SW480 (cell line): ENCODE results near the gene ADORA1.

ENCODE experiments used
- DNase-seq: peaks from one replicate; pipeline ENCODE4 v3.0.0-alpha.2; 2016; ENCODE audit warnings: low spot score

ADORA1 gene

GRCh38 chr1:203093754-203094410 is 33.6 kb upstream of the ADORA1 start:
- DNase-seq = no peak

GRCh38 chr1:203095061-203095690 is 32.4 kb upstream of the ADORA1 start:
- no peak for DNase-seq

- no peak for DNase-seq
Observed at GRCh38 chr1:203096566-203096965, 31.0 kb upstream of the ADORA1 start.

- no peak for DNase-seq
Observed at GRCh38 chr1:203097001-203097400, 30.5 kb upstream of the ADORA1 start.

- no peak for DNase-seq
Observed at GRCh38 chr1:203098445-203098844, 29.1 kb upstream of the ADORA1 start.

- no peak for DNase-seq
Observed at GRCh38 chr1:203098914-203099520, 28.5 kb upstream of the ADORA1 start.

GRCh38 chr1:203099805-203100515 is 27.6 kb upstream of the ADORA1 start:
- DNase-seq = no peak

GRCh38 chr1:203100516-203100869 is 27.0 kb upstream of the ADORA1 start:
- DNase-seq = peak; percentile 25

GRCh38 chr1:203101813-203102634 is 25.5 kb upstream of the ADORA1 start:
- DNase-seq = no peak

GRCh38 chr1:203103216-203103615 is 24.3 kb upstream of the ADORA1 start:
- DNase-seq = no peak

GRCh38 chr1:203103829-203104495 is 23.6 kb upstream of the ADORA1 start:
- no peak for DNase-seq

GRCh38 chr1:203104789-203105390 is 22.6 kb upstream of the ADORA1 start:
- DNase-seq = no peak

- no peak for DNase-seq
Observed at GRCh38 chr1:203112475-203112874, 15.1 kb upstream of the ADORA1 start.

- DNase-seq = no peak
Observed at GRCh38 chr1:203113308-203113707, 14.2 kb upstream of the ADORA1 start.

GRCh38 chr1:203114202-203114601 is 13.3 kb upstream of the ADORA1 start:
- no peak for DNase-seq

GRCh38 chr1:203116091-203116820 is 11.3 kb upstream of the ADORA1 start:
- no peak for DNase-seq

- DNase-seq = peak; percentile 57
Observed at GRCh38 chr1:203117611-203118575, 9.6 kb upstream of the ADORA1 start.

GRCh38 chr1:203120325-203121153 is 7.0 kb upstream of the ADORA1 start:
- DNase-seq = no peak
